NCI-H2171 treated with DMSO at 0.1 percent for 48 hours (cell line): ENCODE data around the gene ARHGDIA.
A peak's percentile ranks its signal among the peaks of the same experiment; 100 is the strongest.

ENCODE experiments used
- DNase-seq: peaks from one replicate; lab custom pipeline; 2025; lab: John Stamatoyannopoulos, UW

The ARHGDIA gene

GRCh38 chr17:81822996-81823819 lies 47.9 kb downstream of the ARHGDIA start:
- DNase-seq, result no peak

- no peak for DNase-seq
Measured at GRCh38 chr17:81822312-81822637, 48.9 kb downstream of the ARHGDIA start.

GRCh38 chr17:81821603-81822311 lies 49.4 kb downstream of the ARHGDIA start:
- peak; percentile 85 for DNase-seq

DNA sequence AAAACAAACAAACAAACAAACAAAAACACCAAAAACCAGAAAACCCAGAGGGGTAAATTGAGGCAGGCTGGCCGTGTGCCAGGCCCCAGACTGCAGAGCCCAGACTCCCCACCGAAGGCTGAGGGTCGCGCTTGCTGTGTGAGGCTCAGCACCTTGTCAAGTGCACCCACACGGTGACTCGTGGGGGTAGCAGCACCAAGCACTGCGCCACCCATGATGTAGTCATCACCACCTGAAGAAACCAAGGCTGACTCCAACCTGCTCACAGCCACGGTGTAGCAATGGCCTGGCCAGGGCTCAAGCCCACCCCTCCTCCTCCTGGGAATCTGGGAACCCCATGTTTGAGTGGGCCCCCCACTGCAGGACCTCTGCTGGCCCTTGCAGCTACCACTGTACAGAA lies 50.0 kb downstream of the ARHGDIA start:
- DNase-seq, result no peak

DNA sequence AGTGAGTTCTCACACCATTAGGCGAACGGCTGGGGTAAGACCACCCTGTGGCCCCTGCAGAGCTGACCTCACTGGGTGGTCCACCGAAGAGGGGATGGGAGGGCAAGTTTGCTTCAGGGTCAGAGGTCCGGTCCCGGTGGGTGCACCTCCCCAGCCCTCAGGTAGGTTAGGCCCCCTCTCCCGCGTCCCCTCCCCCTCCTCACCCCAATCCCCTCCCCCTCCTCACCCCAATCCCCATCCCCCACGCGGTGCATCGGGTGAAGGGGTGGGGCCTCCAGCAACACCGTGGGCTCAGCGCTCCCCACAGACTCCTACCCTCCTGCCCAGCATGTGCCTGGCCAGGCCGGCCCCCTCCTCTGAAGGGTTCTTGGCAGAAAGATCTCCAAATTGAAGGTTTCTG lies 51.4 kb downstream of the ARHGDIA start:
- DNase-seq, result no peak

- DNase-seq, result no peak
Measured at GRCh38 chr17:81817758-81818147, 53.4 kb downstream of the ARHGDIA start.
